Gastroesophageal sphincter (tissue), 3 donors: ENCODE results near the gene RAB11A.

Source experiments
- POLR2A ChIP-seq, 2 donors: fragments of 450-650 bp; IDR thresholded peaks; one replicate each; pipeline ENCODE4 v1.6.1; 2017; ENCODE audit warnings: antibody characterized with exemption in 2 of 2, mild to moderate bottlenecking in 2 of 2, moderate library complexity in 1 of 2
- POLR2AphosphoS5 ChIP-seq: sonication (generic); formaldehyde crosslinking; IDR thresholded peaks from one replicate; pipeline ENCODE4 v1.6.1; 2017; ENCODE audit warnings: antibody characterized with exemption
- TF ChIP-seq, protein P1 (sequence below), 4 experiments: fragments of 200-600 bp in 2 of 4; fragments of 450-650 bp in 2 of 4; sonication (generic) in 1 of 4; IDR thresholded peaks; one replicate each; pipeline ENCODE4 v1.5.1; 2017 to 2019; ENCODE audit warnings: antibody characterized with exemption in 4 of 4, mild to moderate bottlenecking in 2 of 4, moderate library complexity in 2 of 4

DNA sequence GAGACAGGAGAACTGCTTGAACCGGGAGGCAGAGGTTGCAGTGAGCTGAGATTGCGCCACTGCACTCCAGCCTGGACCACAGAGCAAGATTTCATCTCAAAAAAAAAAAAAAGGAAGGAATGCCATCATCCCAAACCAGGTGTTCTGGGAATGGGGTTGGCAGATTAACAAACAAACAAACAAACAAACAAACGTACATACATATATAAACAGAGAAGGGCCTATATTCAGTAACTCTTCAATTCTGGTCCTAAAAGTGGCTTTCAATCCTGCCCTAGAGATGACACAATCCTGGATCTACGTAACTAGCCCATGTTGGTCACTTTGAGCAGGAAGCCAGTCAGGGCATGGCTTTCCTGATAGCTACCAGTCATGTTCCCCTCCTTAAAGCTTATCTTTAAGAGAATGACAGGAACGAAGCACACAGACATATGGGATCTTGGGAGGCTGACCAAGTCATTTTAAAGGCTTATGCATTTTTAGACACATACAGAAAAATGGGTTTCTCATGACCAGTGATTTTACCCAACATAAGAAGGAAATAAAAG is 29.9 kb upstream of the RAB11A start:
- TF ChIP-seq, protein P1, sequence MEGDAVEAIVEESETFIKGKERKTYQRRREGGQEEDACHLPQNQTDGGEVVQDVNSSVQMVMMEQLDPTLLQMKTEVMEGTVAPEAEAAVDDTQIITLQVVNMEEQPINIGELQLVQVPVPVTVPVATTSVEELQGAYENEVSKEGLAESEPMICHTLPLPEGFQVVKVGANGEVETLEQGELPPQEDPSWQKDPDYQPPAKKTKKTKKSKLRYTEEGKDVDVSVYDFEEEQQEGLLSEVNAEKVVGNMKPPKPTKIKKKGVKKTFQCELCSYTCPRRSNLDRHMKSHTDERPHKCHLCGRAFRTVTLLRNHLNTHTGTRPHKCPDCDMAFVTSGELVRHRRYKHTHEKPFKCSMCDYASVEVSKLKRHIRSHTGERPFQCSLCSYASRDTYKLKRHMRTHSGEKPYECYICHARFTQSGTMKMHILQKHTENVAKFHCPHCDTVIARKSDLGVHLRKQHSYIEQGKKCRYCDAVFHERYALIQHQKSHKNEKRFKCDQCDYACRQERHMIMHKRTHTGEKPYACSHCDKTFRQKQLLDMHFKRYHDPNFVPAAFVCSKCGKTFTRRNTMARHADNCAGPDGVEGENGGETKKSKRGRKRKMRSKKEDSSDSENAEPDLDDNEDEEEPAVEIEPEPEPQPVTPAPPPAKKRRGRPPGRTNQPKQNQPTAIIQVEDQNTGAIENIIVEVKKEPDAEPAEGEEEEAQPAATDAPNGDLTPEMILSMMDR (IDR thresholded peaks at IDR 0.05) = no peak
- TF ChIP-seq POLR2A (IDR thresholded peaks at IDR 0.05) (no peak), POLR2AphosphoS5 (no peak)
